GM20431 (cell line): Measurements from ENCODE around the gene SERINC2.

Source experiments
- in situ Hi-C: fragments of 300-500 bp; cut with MseI, MboI; formaldehyde crosslinking; loops from one replicate; pipeline ENCODE4 v1.15.0; 2020; ENCODE audit warnings: low sequenced_read_pairs; ENCODE audit not compliant: unreplicated experiment

SERINC2 gene

GRCh38 chr1:31412732-31413404 lies at the start of gene SERINC2:
TSS of gene SERINC2 (plus strand) at chr1:31413213. CDS start at chr1:31413266, 53 bp downstream.
- in situ Hi-C loops = no loop called here

GRCh38 chr1:31364561-31365250 lies 48.3 kb upstream of the SERINC2 start:
- in situ Hi-C loops = no loop called here

- in situ Hi-C loops = no loop called here
Observed at GRCh38 chr1:31366796-31367195, 46.2 kb upstream of the SERINC2 start.

GRCh38 chr1:31368611-31369107 lies 44.4 kb upstream of the SERINC2 start:
- in situ Hi-C loops = no loop called here

GRCh38 chr1:31370021-31370420 lies 43.0 kb upstream of the SERINC2 start:
- in situ Hi-C loops = no loop called here

- in situ Hi-C loops = no loop called here
Observed at GRCh38 chr1:31370565-31370964, 42.4 kb upstream of the SERINC2 start.

- in situ Hi-C loops = no loop called here
Observed at GRCh38 chr1:31371121-31371959, 41.7 kb upstream of the SERINC2 start.

GRCh38 chr1:31372051-31372450 lies 41.0 kb upstream of the SERINC2 start:
- in situ Hi-C loops = no loop called here

- in situ Hi-C loops = no loop called here
Observed at GRCh38 chr1:31372751-31373055, 40.3 kb upstream of the SERINC2 start.

- in situ Hi-C loops = no loop called here
Observed at GRCh38 chr1:31373056-31373896, 39.7 kb upstream of the SERINC2 start, which contains the start of gene FABP3. TSS of gene FABP3 (minus strand) at chr1:31373076. CDS start at chr1:31373014, 62 bp downstream.

- in situ Hi-C loops = no loop called here
Observed at GRCh38 chr1:31373897-31374486, 39.0 kb upstream of the SERINC2 start.

GRCh38 chr1:31374511-31375196 lies 38.4 kb upstream of the SERINC2 start:
- in situ Hi-C loops = no loop called here

GRCh38 chr1:31376375-31377134 lies 36.5 kb upstream of the SERINC2 start:
- in situ Hi-C loops = no loop called here

- in situ Hi-C loops = no loop called here
Observed at GRCh38 chr1:31377364-31377863, 35.6 kb upstream of the SERINC2 start.

GRCh38 chr1:31378001-31378400 lies 35.0 kb upstream of the SERINC2 start:
- in situ Hi-C loops = no loop called here

- in situ Hi-C loops = no loop called here
Observed at GRCh38 chr1:31380181-31380580, 32.8 kb upstream of the SERINC2 start.

GRCh38 chr1:31381394-31382294 lies 31.4 kb upstream of the SERINC2 start:
- in situ Hi-C loops = no loop called here
